Measurements from ENCODE around the gene OSBPL6.

OSBPL6 gene

DNA sequence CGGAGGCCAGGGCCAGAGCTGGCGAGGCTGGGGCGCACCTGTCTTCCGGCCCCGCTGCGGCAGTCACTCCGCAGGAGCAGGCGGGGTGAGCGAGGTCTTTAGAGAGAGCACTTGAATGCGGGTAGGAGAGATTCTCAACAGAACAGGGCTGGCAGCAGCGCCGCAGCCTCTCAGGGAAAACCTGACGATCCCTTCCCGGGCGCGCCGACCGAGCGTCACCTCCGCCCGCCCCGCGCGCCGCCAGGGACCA lies 256.1 kb downstream of the OSBPL6 start:
- Histone ChIP-seq H3K4me1 (ENCODE audit: insufficient read depth, low read length) (peaks cover 21% of the 10 kb centered on the region), H3K36me3 (ENCODE audit: insufficient read depth, low read length) (peaks cover 40% of the 10 kb centered on the region), H3K4me3 (ENCODE audit: low read length) (peak overlapping the region; percentile 66), H3K9me3 (ENCODE audit: low read length) (no peaks in the 10 kb centered on the region), H2AFZ (ENCODE audit: low read depth, low read length) (peak overlapping the region; percentile 41), H3K27me3 (ENCODE audit: insufficient read depth, low read length) (no peaks in the 10 kb centered on the region)

DNA sequence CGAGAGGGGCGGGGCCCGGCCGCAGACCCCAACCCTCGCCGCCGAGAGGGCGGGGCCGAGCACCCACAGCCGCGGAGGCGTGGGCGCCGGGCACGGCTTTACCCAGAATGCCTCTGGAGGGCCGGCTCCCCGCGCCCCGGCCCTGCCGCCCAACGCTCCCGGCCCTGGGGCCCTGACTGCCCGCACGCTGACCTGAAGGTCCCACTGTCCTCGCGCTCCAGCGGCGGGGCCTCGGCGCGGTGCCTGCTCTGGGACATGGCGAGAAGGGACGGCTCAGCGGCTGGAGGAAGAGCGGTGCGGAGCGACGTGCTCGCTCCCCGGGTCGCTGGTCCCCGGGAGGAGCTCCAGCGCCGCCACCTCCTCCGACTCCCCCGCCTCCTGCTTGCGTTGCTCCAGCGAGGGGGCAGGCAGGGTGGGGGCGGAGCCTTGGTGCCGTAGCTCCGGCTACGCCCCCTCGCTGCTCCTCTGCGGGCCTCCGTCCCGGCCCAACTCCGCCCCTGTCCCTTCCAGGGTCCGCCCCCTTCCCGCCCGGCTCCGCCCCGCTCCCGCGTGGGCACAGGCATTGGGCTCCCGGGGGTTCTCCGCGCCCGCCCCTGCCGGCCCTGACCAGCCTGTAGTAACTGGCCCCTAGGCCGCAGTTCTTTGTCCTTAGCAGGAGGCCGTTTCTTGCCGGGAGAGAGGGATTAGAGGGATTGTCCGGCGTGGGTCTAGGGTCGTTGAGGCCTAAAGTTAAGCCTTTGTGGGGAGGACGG lies 256.6 kb downstream of the OSBPL6 start, which contains the start of the genes PJVK and PRKRA:
TSS of gene PJVK (plus strand) at position 605 of the 752 bp plus-strand sequence. CDS start 2,032 bp downstream, outside the sequence.
TSS of gene PRKRA (minus strand) at position 402 of the 752 bp plus-strand sequence. CDS start at position 257, 145 bp downstream.
- no peaks in the 10 kb centered on the region for H3K27me3 ChIP-seq (ENCODE audit: insufficient read depth, low read length)
- no peaks in the 10 kb centered on the region for H3K9me3 ChIP-seq (ENCODE audit: low read length)
- peaks cover 36% of the 10 kb centered on the region for H3K36me3 ChIP-seq (ENCODE audit: insufficient read depth, low read length)
- H2AFZ ChIP-seq (ENCODE audit: low read depth, low read length) = peak within 1 kb of the TSS; percentile 54
- peaks cover 21% of the 10 kb centered on the region for H3K4me1 ChIP-seq (ENCODE audit: insufficient read depth, low read length)
- H3K4me3 ChIP-seq (ENCODE audit: low read length) = peak within 1 kb of the TSS; percentile 66

DNA sequence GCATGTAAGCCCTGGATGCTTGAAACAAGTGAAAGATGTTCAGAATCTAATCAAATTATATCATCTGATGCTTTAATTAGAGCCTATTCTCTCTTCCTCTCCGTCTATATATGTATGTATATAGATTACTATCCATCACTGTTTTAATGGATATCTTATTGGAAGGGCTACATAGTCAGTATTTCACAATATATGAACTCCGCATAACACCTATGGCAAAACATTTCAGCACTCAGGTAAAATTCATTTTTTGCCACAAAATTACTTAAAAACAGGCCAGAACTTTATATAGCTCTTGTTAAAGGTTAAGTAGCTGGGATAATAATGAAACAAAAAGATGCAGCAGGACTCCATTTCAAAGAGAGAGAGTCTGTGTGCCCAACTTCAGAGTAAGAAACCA lies 258.0 kb downstream of the OSBPL6 start:
- Histone ChIP-seq H2AFZ (ENCODE audit: low read depth, low read length) (no peak overlapping the region), H3K4me3 (ENCODE audit: low read length) (no peak overlapping the region), H3K36me3 (ENCODE audit: insufficient read depth, low read length) (peaks cover 24% of the 10 kb centered on the region), H3K9me3 (ENCODE audit: low read length) (no peaks in the 10 kb centered on the region), H3K4me1 (ENCODE audit: insufficient read depth, low read length) (peaks cover 21% of the 10 kb centered on the region), H3K27me3 (ENCODE audit: insufficient read depth, low read length) (no peaks in the 10 kb centered on the region)
